HuH-7 (cell line): ENCODE results near the gene CD58.

Experiments
- DNase-seq: peaks from one replicate; pipeline ENCODE4 v3.0.0; 2011; ENCODE audit warnings: low spot score

CD58 gene

DNA sequence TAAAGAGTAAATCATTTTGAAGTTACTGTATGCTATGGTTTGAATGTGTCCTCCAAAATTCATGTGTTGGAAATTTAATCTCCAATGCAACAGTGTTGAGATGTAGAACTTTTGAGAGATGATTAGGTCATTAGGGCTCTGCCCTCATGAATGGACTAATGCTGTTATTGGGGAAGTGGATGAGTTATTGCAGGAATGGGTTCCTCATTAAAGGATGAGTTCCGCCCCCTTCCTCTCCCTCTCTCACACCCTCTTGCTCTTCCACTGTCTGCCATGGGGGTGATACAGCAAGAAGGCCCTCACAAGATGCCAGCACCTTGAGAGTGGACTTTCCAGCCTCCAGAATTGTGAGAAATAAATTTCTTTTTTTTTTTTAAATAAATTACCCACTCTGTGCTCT is 100.2 kb downstream of the CD58 start:
- no peak for DNase-seq

DNA sequence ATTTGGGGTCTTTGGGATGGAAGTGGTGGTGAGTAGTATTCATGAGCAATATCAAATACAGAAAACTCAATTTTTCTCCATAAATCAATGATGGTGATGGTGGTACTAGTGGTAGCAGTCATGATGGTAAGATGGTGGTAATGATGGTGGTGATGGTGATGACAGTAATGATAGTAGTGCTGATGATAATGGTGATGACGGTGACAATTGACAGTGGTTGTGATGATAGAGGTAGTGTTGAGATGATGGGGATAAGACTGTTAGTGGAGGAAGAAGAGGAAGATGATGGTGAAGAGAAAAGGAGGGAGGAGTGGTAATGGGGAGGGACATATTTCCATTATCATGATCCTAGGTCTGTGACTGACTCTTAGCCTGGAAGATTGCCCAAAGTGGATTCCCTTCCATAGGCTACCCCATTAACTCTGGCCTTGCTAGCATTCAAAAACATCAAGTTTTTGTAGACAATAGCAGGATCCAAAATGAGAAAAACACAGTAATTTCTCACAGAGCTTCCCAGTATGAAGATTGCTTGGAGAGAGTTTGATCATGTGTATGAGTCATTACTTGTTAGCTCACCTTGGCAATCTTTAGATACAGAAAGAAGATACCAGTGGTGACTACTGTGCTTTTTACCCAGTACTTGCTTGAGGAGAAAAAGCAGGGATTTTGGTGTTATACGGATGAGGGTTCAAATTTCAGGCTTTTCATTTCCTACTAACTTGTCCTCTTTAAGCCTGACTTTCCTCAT is 103.8 kb downstream of the CD58 start:
- DNase-seq = no peak

DNA sequence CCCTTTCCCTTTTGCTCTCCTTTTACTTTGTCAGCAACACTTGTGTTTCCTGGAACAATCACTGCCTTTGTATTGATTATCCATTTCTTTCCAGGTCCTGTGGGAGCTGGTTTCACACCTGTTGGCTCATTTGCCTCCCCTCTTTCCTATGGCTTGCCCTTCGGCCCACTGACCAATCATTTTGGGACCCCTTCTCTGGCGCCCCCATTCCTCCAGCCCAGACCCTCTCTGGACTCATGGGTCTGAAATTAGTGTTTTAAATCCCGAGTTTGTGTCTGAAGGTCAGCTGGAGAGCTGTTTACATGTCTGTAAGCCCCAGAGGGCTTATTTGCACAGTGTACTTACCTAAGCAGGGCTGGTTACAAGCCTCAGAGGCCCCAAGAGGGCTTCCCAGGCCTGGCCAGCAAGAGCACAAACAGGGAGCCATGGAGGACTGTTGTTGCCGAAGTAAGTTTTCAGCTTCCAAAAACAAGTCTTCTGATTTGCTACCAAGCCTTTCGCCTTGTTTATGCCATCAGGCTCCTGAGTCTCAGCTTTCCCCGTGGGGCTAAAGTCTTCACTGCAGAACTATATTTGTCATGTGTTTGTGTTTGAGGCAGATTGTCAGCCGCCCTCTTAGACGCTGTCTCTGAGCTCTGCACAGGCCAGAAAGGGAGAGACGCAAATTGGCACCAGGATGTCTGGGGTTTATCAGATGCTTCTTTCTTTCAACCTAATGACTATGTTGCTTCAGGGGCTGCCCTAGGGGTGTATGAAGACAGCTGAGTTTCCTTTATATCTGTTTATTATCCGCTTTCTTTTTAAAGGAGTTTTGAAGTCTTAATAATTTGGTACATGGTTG is 104.8 kb downstream of the CD58 start:
- peak; percentile 50 for DNase-seq

DNA sequence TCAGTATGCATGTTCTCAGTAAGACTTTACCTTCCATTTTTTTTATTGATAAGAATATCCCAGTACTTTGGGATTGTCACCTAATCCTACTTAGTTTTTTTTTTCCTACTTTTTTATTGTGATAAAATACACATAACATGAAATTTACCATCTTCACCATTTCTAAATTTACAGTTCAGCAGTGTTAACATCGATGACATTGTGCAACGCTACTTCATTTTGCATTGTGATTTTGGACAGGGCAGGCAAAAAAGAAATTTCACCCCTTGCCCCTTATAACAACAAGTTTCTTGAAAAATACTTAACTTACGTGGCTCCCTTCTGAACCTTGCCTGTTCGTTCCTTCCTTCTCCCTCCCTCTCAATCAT is 105.4 kb downstream of the CD58 start:
- no peak for DNase-seq
